K562 (cell line): ENCODE results near the gene ATP5F1D. TPM values are rescaled to one million over a fixed set of nuclear protein-coding genes. Genes with fewer than 3 reads are reported as not detected.
A peak's percentile ranks its signal among the peaks of the same experiment; 100 is the strongest.

ENCODE experiments used
- ADNP ChIP-seq: fragments of 200-800 bp; sonication (Bioruptor generic); IDR thresholded peaks from 2 replicates; pipeline ENCODE4 v1.6.1; 2016; ENCODE audit warnings: missing genetic modification characterization, missing compliant biosample characterization
- BRD9 ChIP-seq: fragments of 450-650 bp; IDR thresholded peaks from 2 replicates; pipeline ENCODE4 v1.6.1; 2018; ENCODE audit warnings: low read depth; ENCODE audit not compliant: partially characterized antibody
- CBX3 ChIP-seq, 2 experiments: IDR thresholded peaks; 1 replicate in 1 of 2; 2 replicates in 1 of 2; pipeline ENCODE4 v1.6.1; 2012; ENCODE audit warnings: inconsistent platforms in 2 of 2, low read length in 2 of 2, borderline replicate concordance in 1 of 2, control low read depth in 1 of 2
- DPF2 ChIP-seq: fragments of 450-650 bp; IDR thresholded peaks from 2 replicates; pipeline ENCODE4 v1.6.1; 2016
- ELK3 ChIP-seq: fragments of 450-650 bp; formaldehyde crosslinking; IDR thresholded peaks from 2 replicates; pipeline ENCODE4 v1.4.0; 2020; ENCODE audit warnings: mild to moderate bottlenecking
- HLTF ChIP-seq: fragments of 450-650 bp; IDR thresholded peaks from 2 replicates; pipeline ENCODE4 v1.6.1; 2016
- KDM1A ChIP-seq, 2 experiments: fragments of 450-650 bp; IDR thresholded peaks; 2 replicates each; pipeline ENCODE4 v1.6.1; 2016; ENCODE audit warnings: mild to moderate bottlenecking in 2 of 2
- LCOR ChIP-seq: sonication (generic); formaldehyde crosslinking; IDR thresholded peaks from 2 replicates; pipeline ENCODE4 v1.8.0; 2022; ENCODE audit warnings: mild to moderate bottlenecking, missing genetic modification reagents
- MYNN ChIP-seq, 2 experiments: sonication (generic); formaldehyde crosslinking in 1 of 2; IDR thresholded peaks; 2 replicates each; pipeline versions ENCODE4 v1.5.0 to v1.6.1; 2016 to 2020; ENCODE audit warnings: antibody characterized with exemption in 1 of 2, missing genetic modification reagents in 1 of 2
- NKRF ChIP-seq: fragments of 450-650 bp; IDR thresholded peaks from 2 replicates; pipeline ENCODE4 v1.6.1; 2016; ENCODE audit warnings: borderline replicate concordance
- PTBP1 ChIP-seq: fragments of 200-400 bp; formaldehyde crosslinking; IDR thresholded peaks from 2 replicates; pipeline ENCODE4 v1.6.1; 2017; ENCODE audit warnings: low read depth, low read length
- RBM25 ChIP-seq: fragments of 200-400 bp; formaldehyde crosslinking; IDR thresholded peaks from 2 replicates; pipeline ENCODE4 v1.6.1; 2018; ENCODE audit warnings: low read length, low read depth, moderate library complexity; ENCODE audit not compliant: severe bottlenecking
- TBP ChIP-seq: optimal IDR thresholded peaks from 2 replicates; pipeline ENCODE3; 2011; ENCODE audit warnings: low read depth, low read length, improper control_type of control experiment
- THAP12 ChIP-seq: fragments of 250-450 bp; sonication (Bioruptor Pico); IDR thresholded peaks from 2 replicates; pipeline ENCODE4 v1.9.0; 2021; ENCODE audit warnings: mild to moderate bottlenecking, inconsistent platforms
- polyA plus RNA-seq, 8 experiments: library from polyadenylated mRNA; depleted of rRNA in 4 of 8; stranded (reverse) in 5 of 8; unstranded in 3 of 8; fragments of >200 nt; fragmentation: Nextera tagmentation in 2 of 8; fragmentation: Illumina TruSeq in 1 of 8; extraction: Ambion mirVana in 2 of 8; extraction: Trizol in 1 of 8; gene quantifications; 2 replicates each; pipeline versions ENCODE4 v1.2.1 to v1.2.3, GENCODE V29; 2011 to 2014; ENCODE audit warnings: inconsistent platforms in 1 of 8, missing spikeins in 1 of 8
- total RNA-seq, 7 experiments: library from RNA; depleted of rRNA in 6 of 7; stranded (reverse); fragments of >200 nt in 6 of 7; fragmentation: Illumina TruSeq in 2 of 7; extraction: Trizol in 2 of 7; gene quantifications; 2 replicates each; pipeline versions ENCODE4 v1.2.1 to v1.2.3, GENCODE V29; 2011 to 2021; ENCODE audit warnings: low replicate concordance in 1 of 7
- TF ChIP-seq, protein P1 (sequence below): fragments of 450-650 bp; IDR thresholded peaks from 2 replicates; pipeline ENCODE4 v1.6.1; 2016; ENCODE audit warnings: antibody characterized with exemption
- TF ChIP-seq, protein P2 (sequence below): sonication (generic); formaldehyde crosslinking; IDR thresholded peaks from 2 replicates; pipeline ENCODE4 v1.8.0; 2023; ENCODE audit warnings: missing genetic modification reagents, mild to moderate bottlenecking, borderline replicate concordance

ATP5F1D gene
- total and polyA plus RNA-seq, 9 of the 15 experiments (the other 6 are each of a cell fraction or from before 2014, with no cell fraction given) = 3.9 to 409 (median 36.8) TPM

GRCh38 chr19:1247748-1248138 is 6.2 kb downstream of the ATP5F1D start (continued):
- TF ChIP-seq, protein P1, sequence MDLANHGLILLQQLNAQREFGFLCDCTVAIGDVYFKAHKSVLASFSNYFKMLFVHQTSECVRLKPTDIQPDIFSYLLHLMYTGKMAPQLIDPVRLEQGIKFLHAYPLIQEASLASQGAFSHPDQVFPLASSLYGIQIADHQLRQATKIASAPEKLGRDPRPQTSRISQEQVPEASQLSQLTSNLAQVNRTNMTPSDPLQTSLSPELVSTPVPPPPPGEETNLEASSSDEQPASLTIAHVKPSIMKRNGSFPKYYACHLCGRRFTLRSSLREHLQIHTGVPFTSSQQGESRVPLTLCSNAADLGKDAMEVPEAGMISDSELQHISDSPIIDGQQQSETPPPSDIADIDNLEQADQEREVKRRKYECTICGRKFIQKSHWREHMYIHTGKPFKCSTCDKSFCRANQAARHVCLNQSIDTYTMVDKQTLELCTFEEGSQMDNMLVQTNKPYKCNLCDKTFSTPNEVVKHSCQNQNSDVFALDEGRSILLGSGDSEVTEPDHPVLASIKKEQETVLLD = peak; percentile 32; the same call in 1 of the 2 replicates
- peak; percentile 96 for TF ChIP-seq RBM25
- TF ChIP-seq TBP = peak; percentile 11
- TF ChIP-seq DPF2 = 0 out of 2 replicates have a peak, but pooled peaks have one; percentile 20
- peak; percentile 16; the same call in 1 of the 2 replicates for TF ChIP-seq THAP12 (CRISPR knock-in tag)
- peak; percentile 100 for TF ChIP-seq ADNP (tag)
- peak; percentile 32; the same call in 1 of the 2 replicates for TF ChIP-seq HLTF
- TF ChIP-seq MYNN (IDR thresholded peaks at IDR 0.05) = peak; percentile 6; the same call in 1 of the 2 replicates
- no peak for TF ChIP-seq MYNN (CRISPR knock-in tag; IDR thresholded peaks at IDR 0.05)
- TF ChIP-seq KDM1A (IDR thresholded peaks at IDR 0.05) = peak; percentile 89 to 95
- TF ChIP-seq NKRF = 0 out of 2 replicates have a peak, but pooled peaks have one; percentile 62
- TF ChIP-seq, protein P2, sequence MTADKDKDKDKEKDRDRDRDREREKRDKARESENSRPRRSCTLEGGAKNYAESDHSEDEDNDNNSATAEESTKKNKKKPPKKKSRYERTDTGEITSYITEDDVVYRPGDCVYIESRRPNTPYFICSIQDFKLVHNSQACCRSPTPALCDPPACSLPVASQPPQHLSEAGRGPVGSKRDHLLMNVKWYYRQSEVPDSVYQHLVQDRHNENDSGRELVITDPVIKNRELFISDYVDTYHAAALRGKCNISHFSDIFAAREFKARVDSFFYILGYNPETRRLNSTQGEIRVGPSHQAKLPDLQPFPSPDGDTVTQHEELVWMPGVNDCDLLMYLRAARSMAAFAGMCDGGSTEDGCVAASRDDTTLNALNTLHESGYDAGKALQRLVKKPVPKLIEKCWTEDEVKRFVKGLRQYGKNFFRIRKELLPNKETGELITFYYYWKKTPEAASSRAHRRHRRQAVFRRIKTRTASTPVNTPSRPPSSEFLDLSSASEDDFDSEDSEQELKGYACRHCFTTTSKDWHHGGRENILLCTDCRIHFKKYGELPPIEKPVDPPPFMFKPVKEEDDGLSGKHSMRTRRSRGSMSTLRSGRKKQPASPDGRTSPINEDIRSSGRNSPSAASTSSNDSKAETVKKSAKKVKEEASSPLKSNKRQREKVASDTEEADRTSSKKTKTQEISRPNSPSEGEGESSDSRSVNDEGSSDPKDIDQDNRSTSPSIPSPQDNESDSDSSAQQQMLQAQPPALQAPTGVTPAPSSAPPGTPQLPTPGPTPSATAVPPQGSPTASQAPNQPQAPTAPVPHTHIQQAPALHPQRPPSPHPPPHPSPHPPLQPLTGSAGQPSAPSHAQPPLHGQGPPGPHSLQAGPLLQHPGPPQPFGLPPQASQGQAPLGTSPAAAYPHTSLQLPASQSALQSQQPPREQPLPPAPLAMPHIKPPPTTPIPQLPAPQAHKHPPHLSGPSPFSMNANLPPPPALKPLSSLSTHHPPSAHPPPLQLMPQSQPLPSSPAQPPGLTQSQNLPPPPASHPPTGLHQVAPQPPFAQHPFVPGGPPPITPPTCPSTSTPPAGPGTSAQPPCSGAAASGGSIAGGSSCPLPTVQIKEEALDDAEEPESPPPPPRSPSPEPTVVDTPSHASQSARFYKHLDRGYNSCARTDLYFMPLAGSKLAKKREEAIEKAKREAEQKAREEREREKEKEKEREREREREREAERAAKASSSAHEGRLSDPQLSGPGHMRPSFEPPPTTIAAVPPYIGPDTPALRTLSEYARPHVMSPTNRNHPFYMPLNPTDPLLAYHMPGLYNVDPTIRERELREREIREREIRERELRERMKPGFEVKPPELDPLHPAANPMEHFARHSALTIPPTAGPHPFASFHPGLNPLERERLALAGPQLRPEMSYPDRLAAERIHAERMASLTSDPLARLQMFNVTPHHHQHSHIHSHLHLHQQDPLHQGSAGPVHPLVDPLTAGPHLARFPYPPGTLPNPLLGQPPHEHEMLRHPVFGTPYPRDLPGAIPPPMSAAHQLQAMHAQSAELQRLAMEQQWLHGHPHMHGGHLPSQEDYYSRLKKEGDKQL (CRISPR knock-in tag) = no peak
- TF ChIP-seq ELK3 = no peak
- peak; percentile 23 for TF ChIP-seq BRD9
- TF ChIP-seq LCOR = peak; percentile 51; the same call in 1 of the 2 replicates
- peak in 1 of 2 experiments; percentile 40; a peak in 2 of 3 replicates for TF ChIP-seq CBX3 (IDR thresholded peaks at IDR 0.05; ENCODE audit: borderline replicate concordance in 1 of 2, low read length in 2 of 2)
- TF ChIP-seq PTBP1 = 0 out of 2 replicates have a peak, but pooled peaks have one; percentile 61
